DOHH2 (cell line): Measurements from ENCODE around the gene KDSR.

Experiments
- H3F3A ChIP-seq: fragments of 200-600 bp; sonication (generic), shearing (Covaris generic); 2 replicates; pipeline ENCODE4 v1.6.0; 2016; ENCODE audit warnings: antibody characterized with exemption, mild to moderate bottlenecking; ENCODE audit not compliant: control insufficient read depth, insufficient read depth
- H3K27ac ChIP-seq: fragments of 200-600 bp; sonication (generic); 2 replicates; pipeline ENCODE4 v1.5.1; 2014; ENCODE audit warnings: low read depth, mild to moderate bottlenecking, low read length, moderate library complexity
- H3K27me3 ChIP-seq: fragments of 200-600 bp; sonication (generic); 2 replicates; pipeline ENCODE4 v1.6.1; 2014; ENCODE audit warnings: mild to moderate bottlenecking, low read length, mixed read lengths; ENCODE audit not compliant: control insufficient read depth
- H3K36me3 ChIP-seq: fragments of 200-600 bp; sonication (generic); 2 replicates; pipeline ENCODE4 v1.6.1; 2014; ENCODE audit warnings: mild to moderate bottlenecking, low read length, moderate library complexity, mixed read lengths; ENCODE audit not compliant: control insufficient read depth
- H3K4me1 ChIP-seq: fragments of 200-600 bp; sonication (generic); 2 replicates; pipeline ENCODE4 v1.6.1; 2014; ENCODE audit warnings: mild to moderate bottlenecking, low read length, mixed read lengths; ENCODE audit not compliant: control insufficient read depth
- H3K4me2 ChIP-seq: fragments of 200-600 bp; sonication (generic); 2 replicates; pipeline ENCODE4 v1.6.0; 2014; ENCODE audit warnings: mild to moderate bottlenecking, low read length, moderate library complexity
- H3K4me3 ChIP-seq: fragments of 200-600 bp; sonication (generic); 2 replicates; pipeline ENCODE4 v1.5.1; 2014; ENCODE audit warnings: mild to moderate bottlenecking, low read length, mixed read lengths
- H3K79me2 ChIP-seq: fragments of 200-600 bp; sonication (generic); 2 replicates; pipeline ENCODE4 v1.6.1; 2014; ENCODE audit warnings: mild to moderate bottlenecking, low read length, mixed read lengths; ENCODE audit not compliant: control insufficient read depth
- H3K9me2 ChIP-seq: fragments of 200-600 bp; sonication (generic); replicated peaks from 2 replicates; pipeline ENCODE4 v1.6.1; 2014; ENCODE audit warnings: mild to moderate bottlenecking, low read length, mixed read lengths; ENCODE audit not compliant: control insufficient read depth
- H3K9me3 ChIP-seq: fragments of 200-600 bp; sonication (generic); 2 replicates; pipeline ENCODE4 v1.6.1; 2014; ENCODE audit warnings: antibody characterized with exemption, low read length, mixed read lengths; ENCODE audit not compliant: control insufficient read depth, insufficient read depth
- H4K20me1 ChIP-seq: fragments of 200-600 bp; sonication (generic); 2 replicates; pipeline ENCODE4 v1.6.0; 2014; ENCODE audit warnings: low read depth, mild to moderate bottlenecking, antibody characterized with exemption, low read length, moderate library complexity; ENCODE audit not compliant: control insufficient read depth, insufficient read depth
- CTCF ChIP-seq: fragments of 200-600 bp; sonication (generic); IDR thresholded peaks from one replicate; pipeline ENCODE4 v1.5.1; 2014; ENCODE audit warnings: antibody characterized with exemption, mild to moderate bottlenecking, low read depth, low read length; ENCODE audit not compliant: poor library complexity, severe bottlenecking
- EZH2phosphoT487 ChIP-seq: fragments of 200-600 bp; sonication (generic); IDR thresholded peaks from 2 replicates; pipeline ENCODE4 v1.6.1; 2017; ENCODE audit warnings: borderline replicate concordance, mild to moderate bottlenecking, antibody characterized with exemption, low read length, moderate library complexity, mixed read lengths

The KDSR gene

GRCh38 chr18:63329431-63330145 lies 37.4 kb downstream of the KDSR start:
- Histone ChIP-seq H3F3A (no peaks in the 10 kb centered on the region), H3K4me2 (no peak overlapping the region), H3K27me3 (no peaks in the 10 kb centered on the region), H3K9me3 (no peaks in the 10 kb centered on the region), H3K4me3 (no peak overlapping the region), H3K79me2 (no peaks in the 10 kb centered on the region), H3K27ac (no peak overlapping the region), H3K36me3 (peaks cover 12% of the 10 kb centered on the region), H3K4me1 (no peaks in the 10 kb centered on the region), H3K9me2 (no peaks in the 10 kb centered on the region), H4K20me1 (no peaks in the 10 kb centered on the region)
- TF ChIP-seq EZH2phosphoT487 (no peak), CTCF (no peak)

GRCh38 chr18:63326011-63326410 lies 41.0 kb downstream of the KDSR start:
- H3K9me2 ChIP-seq = no peaks in the 10 kb centered on the region

GRCh38 chr18:63325086-63325686 lies 41.8 kb downstream of the KDSR start:
- TF ChIP-seq EZH2phosphoT487 (no peak), CTCF (no peak)
- H3K9me2 ChIP-seq = no peaks in the 10 kb centered on the region
- no peak overlapping the region for H3K4me3 ChIP-seq
- H3K79me2 ChIP-seq = peaks cover 7% of the 10 kb centered on the region
- H3K36me3 ChIP-seq = no peaks in the 10 kb centered on the region
- peaks cover 11% of the 10 kb centered on the region for H3F3A ChIP-seq
- no peaks in the 10 kb centered on the region for H3K27me3 ChIP-seq
- no peak overlapping the region for H3K4me2 ChIP-seq
- H3K27ac ChIP-seq = no peak overlapping the region
- no peaks in the 10 kb centered on the region for H4K20me1 ChIP-seq
- H3K4me1 ChIP-seq = peaks cover 28% of the 10 kb centered on the region
- H3K9me3 ChIP-seq = no peaks in the 10 kb centered on the region

More at GRCh38 chr18:63326011-63326410, 41.0 kb downstream of the KDSR start:
- peaks cover 10% of the 10 kb centered on the region for H3F3A ChIP-seq
- TF ChIP-seq CTCF (no peak), EZH2phosphoT487 (no peak)
- peaks cover 3% of the 10 kb centered on the region; the same call in 1 of the 2 replicates for H3K36me3 ChIP-seq
- no peak overlapping the region for H3K4me3 ChIP-seq
- H3K4me1 ChIP-seq = peaks cover 23% of the 10 kb centered on the region
- H3K9me3 ChIP-seq = no peaks in the 10 kb centered on the region
- H3K79me2 ChIP-seq = peaks cover under 1% of the 10 kb centered on the region; the same call in 1 of the 2 replicates
- H3K4me2 ChIP-seq = no peak overlapping the region
- H4K20me1 ChIP-seq = no peaks in the 10 kb centered on the region
- H3K27ac ChIP-seq = no peak overlapping the region
- no peaks in the 10 kb centered on the region for H3K27me3 ChIP-seq
